ENCODE measurements around the gene EPHB2. TPM values are rescaled to one million over a fixed set of nuclear protein-coding genes. Genes with fewer than 3 reads are reported as not detected.

The EPHB2 gene
- total RNA-seq, 2 donors from 2014 or later, result 34.0 to 50.7 TPM

DNA sequence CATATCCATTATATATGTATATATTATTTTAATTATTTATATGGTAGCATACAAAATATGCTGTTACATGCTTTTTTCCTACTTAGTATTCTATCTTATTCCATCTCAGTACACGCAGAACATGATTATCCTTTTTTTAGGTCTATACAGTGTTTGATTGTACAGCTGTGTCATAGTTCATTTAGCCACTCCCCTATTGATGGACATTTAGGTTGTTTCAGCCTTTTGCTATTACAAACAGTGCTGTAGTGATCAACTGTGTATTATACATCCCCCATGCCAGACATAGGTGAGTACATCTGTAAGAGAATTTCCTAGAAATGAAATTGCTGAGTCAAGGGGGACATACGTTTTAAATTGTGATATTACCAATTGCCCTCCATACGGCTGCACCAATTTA is 246.4 kb downstream of the EPHB2 start:
- no peak overlapping the region for H3K9ac ChIP-seq (ENCODE audit: extremely low read depth, low read length, poor library complexity, severe bottlenecking)
- no peaks in the 10 kb centered on the region for H3K9me3 ChIP-seq (ENCODE audit: control insufficient read depth, low read length)
- peak; percentile 3 for DNase-seq
- no peak overlapping the region for H3K4me3 ChIP-seq (ENCODE audit: low read length)
- Mint-ChIP-seq H3K4me1 (no peaks in the 10 kb centered on the region), H3K36me3 (ENCODE audit: low read depth) (no peaks in the 10 kb centered on the region), H3K4me3 (no peak overlapping the region), H3K9me3 (no peaks in the 10 kb centered on the region), H3K27me3 (ENCODE audit: insufficient read depth) (peaks cover 13% of the 10 kb centered on the region), H3K27ac (no peak overlapping the region)
- no peak overlapping the region for H3K27ac ChIP-seq (ENCODE audit: low read depth, low read length)
- H3K36me3 ChIP-seq (ENCODE audit: control insufficient read depth, insufficient read depth, low read length), result no peaks in the 10 kb centered on the region
- H3K27me3 ChIP-seq (ENCODE audit: control insufficient read depth, insufficient read depth, low read length, poor library complexity, severe bottlenecking), result peaks cover 31% of the 10 kb centered on the region
- no peak for TF ChIP-seq CTCF (conservative IDR thresholded peaks at IDR 0.05)
- 93 to 100% methylated on average over 2 to 3 of the region's 3 CpGs for WGBS, 2 experiments (ENCODE audit: insufficient coverage in 1 of 2, insufficient read length in 1 of 2)
- H3K4me1 ChIP-seq (ENCODE audit: control insufficient read depth, insufficient read depth, low read length), result no peaks in the 10 kb centered on the region

DNA sequence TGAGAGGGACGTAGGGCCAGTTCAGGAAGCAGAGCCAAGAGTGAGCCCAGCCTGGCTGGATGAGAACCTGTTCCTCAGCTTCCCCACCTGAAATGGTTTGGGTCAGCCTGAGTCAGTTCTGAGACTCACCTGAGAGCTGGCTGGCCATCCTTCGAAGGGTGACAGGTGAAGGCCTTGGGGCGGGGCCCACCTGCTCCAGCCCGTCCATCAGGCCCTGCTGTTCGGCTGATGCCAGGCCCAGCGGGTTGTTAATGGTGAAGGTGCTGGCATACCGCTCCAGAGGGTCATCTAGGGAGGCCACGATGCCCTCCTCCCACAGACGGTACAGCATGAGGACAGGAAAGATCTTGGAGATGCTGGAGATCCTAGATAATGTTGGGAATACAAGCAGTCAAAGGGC is 247.9 kb downstream of the EPHB2 start:
- Histone ChIP-seq H3K9me3 (ENCODE audit: control insufficient read depth, low read length) (no peaks in the 10 kb centered on the region), H3K4me1 (ENCODE audit: control insufficient read depth, insufficient read depth, low read length) (no peaks in the 10 kb centered on the region), H3K9ac (ENCODE audit: extremely low read depth, low read length, poor library complexity, severe bottlenecking) (no peak overlapping the region), H3K27me3 (ENCODE audit: control insufficient read depth, insufficient read depth, low read length, poor library complexity, severe bottlenecking) (peaks cover 20% of the 10 kb centered on the region), H3K27ac (ENCODE audit: low read depth, low read length) (no peak overlapping the region), H3K36me3 (ENCODE audit: control insufficient read depth, insufficient read depth, low read length) (no peaks in the 10 kb centered on the region), H3K4me3 (ENCODE audit: low read length) (no peak overlapping the region)
- no peak overlapping the region for H3K27ac Mint-ChIP-seq
- no peaks in the 10 kb centered on the region for H3K9me3 Mint-ChIP-seq
- TF ChIP-seq CTCF (conservative IDR thresholded peaks at IDR 0.05), result no peak
- H3K36me3 Mint-ChIP-seq (ENCODE audit: low read depth), result no peaks in the 10 kb centered on the region
- peaks cover 10% of the 10 kb centered on the region for H3K27me3 Mint-ChIP-seq (ENCODE audit: insufficient read depth)
- 94% methylated on average over 5 to 9 of the region's 9 CpGs for WGBS, 2 experiments (ENCODE audit: insufficient coverage in 1 of 2, insufficient read length in 1 of 2)
- no peak overlapping the region for H3K4me3 Mint-ChIP-seq
- peak; percentile 29 for DNase-seq
- no peaks in the 10 kb centered on the region for H3K4me1 Mint-ChIP-seq

- no peaks in the 10 kb centered on the region for H3K4me1 ChIP-seq (ENCODE audit: control insufficient read depth, insufficient read depth, low read length)
- no peak for TF ChIP-seq CTCF (conservative IDR thresholded peaks at IDR 0.05)
- H3K4me1 Mint-ChIP-seq, result no peaks in the 10 kb centered on the region
- peak; percentile 36 for DNase-seq
- no peak overlapping the region for H3K4me3 Mint-ChIP-seq
- H3K27me3 ChIP-seq (ENCODE audit: control insufficient read depth, insufficient read depth, low read length, poor library complexity, severe bottlenecking), result peaks cover 8% of the 10 kb centered on the region
- H3K36me3 ChIP-seq (ENCODE audit: control insufficient read depth, insufficient read depth, low read length), result no peaks in the 10 kb centered on the region
- WGBS, 2 experiments (ENCODE audit: insufficient coverage in 1 of 2, insufficient read length in 1 of 2), result 83% methylated on average over 5 to 7 of the region's 7 CpGs
- H3K36me3 Mint-ChIP-seq (ENCODE audit: low read depth), result no peaks in the 10 kb centered on the region
- H3K9me3 Mint-ChIP-seq, result no peaks in the 10 kb centered on the region
- H3K9ac ChIP-seq (ENCODE audit: extremely low read depth, low read length, poor library complexity, severe bottlenecking), result no peak overlapping the region
- H3K27ac Mint-ChIP-seq, result no peak overlapping the region
- H3K9me3 ChIP-seq (ENCODE audit: control insufficient read depth, low read length), result no peaks in the 10 kb centered on the region
- H3K27ac ChIP-seq (ENCODE audit: low read depth, low read length), result no peak overlapping the region
- H3K27me3 Mint-ChIP-seq (ENCODE audit: insufficient read depth), result peaks cover 1% of the 10 kb centered on the region
- no peak overlapping the region for H3K4me3 ChIP-seq (ENCODE audit: low read length)
These were observed 249.1 kb downstream of the EPHB2 start for GRCh38 chr1:22959545-22960360.
